ENCODE measurements around the gene ATXN2.

GRCh38 chr12:111457577-111457976 is 141.5 kb downstream of the ATXN2 start:
- TF ChIP-seq EZH2 (IDR thresholded peaks at IDR 0.05; ENCODE audit: borderline replicate concordance, low read length) (no peak), CTCF (IDR thresholded peaks at IDR 0.05; ENCODE audit: low read length) (no peak)
